GM12892 (cell line): ENCODE data around the gene PCNX1.

ENCODE experiments used
- POLR2A ChIP-seq: IDR thresholded peaks from 2 replicates; pipeline ENCODE4 v1.6.1; 2011; ENCODE audit warnings: low read depth, low read length, control low read depth
- POLR2AphosphoS5 ChIP-seq: IDR thresholded peaks from 2 replicates; pipeline ENCODE4 v1.6.1; 2011; ENCODE audit warnings: low read depth, low read length, control low read depth
- TAF1 ChIP-seq: IDR thresholded peaks from 2 replicates; pipeline ENCODE4 v1.6.1; 2011; ENCODE audit warnings: low read depth, mild to moderate bottlenecking, control low read depth, low read length, borderline replicate concordance

DNA sequence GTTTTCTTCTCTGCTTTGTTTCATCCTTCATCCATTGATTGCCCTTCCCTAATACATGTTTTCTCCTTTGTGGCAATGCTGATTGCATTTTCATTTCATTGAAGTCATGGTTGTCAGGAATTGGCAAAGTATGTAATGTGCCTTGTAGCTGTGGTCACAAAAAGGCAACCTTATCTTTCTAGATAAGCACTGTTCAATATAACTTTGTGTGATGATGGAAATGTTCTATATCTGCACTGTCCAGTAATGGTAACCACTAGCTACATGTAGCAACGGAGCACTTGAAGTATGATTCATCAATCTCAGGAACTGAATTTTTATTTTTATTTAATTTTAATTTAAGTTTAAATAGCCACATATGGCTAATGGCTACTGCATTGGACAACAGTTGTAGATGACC is 79.8 kb downstream of the PCNX1 start:
- no peak for TF ChIP-seq TAF1
- no peak for TF ChIP-seq POLR2A
- no peak for TF ChIP-seq POLR2AphosphoS5
